ENCODE results near the gene PGBD2. TPM values are rescaled to one million over a fixed set of nuclear protein-coding genes. Genes with fewer than 3 reads are reported as not detected.
"Not testable (repeated sequence)": the region's sequence is repeated elsewhere in the genome, so short reads cannot be mapped to it uniquely, and the experiment has no call there.

Gene PGBD2
- total and polyA plus RNA-seq, 2 of the 8 experiments (the other 6 are each of a cell fraction or from before 2014, with no cell fraction given), result 4.5 to 7.7 TPM

- H2BK15ac ChIP-seq (ENCODE audit: low read length); H2BK12ac ChIP-seq (ENCODE audit: low read depth, low read length); H3K23ac ChIP-seq (ENCODE audit: insufficient read length); H2BK5ac ChIP-seq (ENCODE audit: low read depth, low read length); H3K4ac ChIP-seq (replicated peaks; ENCODE audit: insufficient read length, low read depth, low read length); H4K5ac ChIP-seq (ENCODE audit: insufficient read length, low read depth, low read length); H3K4me2 ChIP-seq (ENCODE audit: insufficient read depth in 1 of 2, low read depth in 2 of 2, low read length in 2 of 2); H4K91ac ChIP-seq (replicated peaks; ENCODE audit: insufficient read length, low read length); H3K79me1 ChIP-seq (ENCODE audit: low read depth, low read length); H3K27ac ChIP-seq (ENCODE audit: low read depth, low read length); H2AFZ ChIP-seq (ENCODE audit: low read length); H4K20me1 ChIP-seq (replicated peaks in 1 of 2; ENCODE audit: control insufficient read depth in 1 of 2, insufficient read depth in 2 of 2, low read length in 2 of 2); H3K36me3 ChIP-seq (ENCODE audit: control insufficient read depth in 2 of 4, insufficient read depth in 4 of 4, low read length in 3 of 4); H3K27me3 ChIP-seq (replicated peaks in 1 of 4; ENCODE audit: control insufficient read depth in 3 of 4, extremely low read depth in 1 of 4, insufficient read depth in 3 of 4, low read length in 3 of 4); H2AK5ac ChIP-seq (ENCODE audit: low read depth, low read length); H3K23me2 ChIP-seq (ENCODE audit: low read depth, low read length); H4K8ac ChIP-seq (ENCODE audit: extremely low read depth, insufficient read depth, low read length); DNase-seq (ENCODE audit: low read depth in 1 of 2, low spot score in 2 of 2); H3K4me1 ChIP-seq (replicated peaks in 1 of 4; ENCODE audit: control insufficient read depth in 3 of 4, insufficient read depth in 4 of 4, low read length in 3 of 4); H2BK20ac ChIP-seq (ENCODE audit: low read length); FAIRE-seq; H3K9ac ChIP-seq (replicated peaks in 1 of 4; ENCODE audit: extremely low read depth in 1 of 4, low read depth in 3 of 4, low read length in 3 of 4); H2BK120ac ChIP-seq (replicated peaks; ENCODE audit: low read depth, low read length); H3K18ac ChIP-seq (ENCODE audit: extremely low read depth, low read length); H3K14ac ChIP-seq (ENCODE audit: insufficient read length); H3K79me2 ChIP-seq (ENCODE audit: control insufficient read depth in 1 of 2, insufficient read depth in 2 of 2, low read length in 2 of 2); H3K9me3 ChIP-seq (ENCODE audit: insufficient read depth in 2 of 2, low read depth in 1 of 2, low read length in 1 of 2); H3K56ac ChIP-seq (replicated peaks; ENCODE audit: insufficient read length, low read depth, low read length); H3K4me3 ChIP-seq (ENCODE audit: extremely low read depth in 1 of 4, insufficient read depth in 2 of 4, low read depth in 3 of 4, low read length in 4 of 4): not testable (repeated sequence)
- 77% methylated on average over 4 of the region's 4 CpGs; no CpG with 5 or more reads in 1 of the 2 experiments for WGBS, 2 experiments (ENCODE audit: extremely low coverage in 1 of 2, insufficient coverage in 1 of 2, insufficient read length in 1 of 2, insufficient replicate concordance in 2 of 2, low coverage in 1 of 2, low lambda C conversion rate in 2 of 2, missing lambda C conversion rate in 1 of 2)
- ChIA-PET POLR2A (ENCODE audit: partially characterized antibody) (interaction anchor here (1.2 kb wide), 1 partner anchor 20 kb away, joined by 4 read pairs; the partner anchor contains the start of gene PGBD2), CTCF (ENCODE audit: partially characterized antibody) (interaction anchor here (0.6 to 3.3 kb wide), 7 partner anchors 11 to 84 kb away, joined by 3 to 21 read pairs (median 4); no protein-coding TSS in a partner anchor)
These were observed 19.8 kb downstream of the PGBD2 start for GRCh38 chr1:248925859-248926258.
